GM10266 (cell line): Measurements from ENCODE around the gene PRR11.
A peak's percentile ranks its signal among the peaks of the same experiment; 100 is the strongest.

Source experiments
- DNase-seq: peaks from one replicate; pipeline ENCODE4 v3.0.0; 2012; ENCODE audit errors: extremely low spot score
- CTCF ChIP-seq: IDR thresholded peaks from 2 replicates; pipeline ENCODE4 v1.5.1; 2012; ENCODE audit warnings: mild to moderate bottlenecking, low read depth; ENCODE audit not compliant: control insufficient read depth, insufficient read depth; ENCODE audit errors: missing control alignments

PRR11 gene

GRCh38 chr17:59155439-59156177 lies at the start of gene PRR11:
Gene PRR11, plus strand, starts transcription at chr17:59155746. Its CDS starts 14,007 bp downstream, at chr17:59169753.
- no peak for TF ChIP-seq CTCF
- no peak for DNase-seq

- peak; percentile 10 for DNase-seq
- no peak for TF ChIP-seq CTCF
These were observed 49.6 kb upstream of the PRR11 start for GRCh38 chr17:59105852-59106462.

GRCh38 chr17:59106463-59107305 lies 48.9 kb upstream of the PRR11 start, which contains the start of gene TRIM37:
Gene TRIM37, minus strand, starts transcription at chr17:59106880. Its CDS starts 419 bp downstream, at chr17:59106461.
- peak; percentile 5 for TF ChIP-seq CTCF
- DNase-seq = peak; percentile 96

GRCh38 chr17:59107306-59107670 lies 48.3 kb upstream of the PRR11 start:
- TF ChIP-seq CTCF = no peak
- DNase-seq = no peak

GRCh38 chr17:59108400-59109102 lies 47.0 kb upstream of the PRR11 start:
- TF ChIP-seq CTCF = no peak
- no peak for DNase-seq

GRCh38 chr17:59110973-59111372 lies 44.6 kb upstream of the PRR11 start:
- TF ChIP-seq CTCF = no peak

More at GRCh38 chr17:59110973-59111372, 44.6 kb upstream of the PRR11 start:
- DNase-seq = no peak
